Stimulated activated effector memory CD8-positive, alpha-beta T cell treated with anti-CD3 and anti-CD28 coated beads, Interleukin-12 subunit alpha, Interleukin-12 subunit beta, amount 100 ng/mL, for 72 hours (primary cell): Measurements from ENCODE around the gene CLEC4M.
"Not testable (repeated sequence)": the region's sequence is repeated elsewhere in the genome, so short reads cannot be mapped to it uniquely, and the experiment has no call there.

ENCODE experiments used
- ATAC-seq: fragments of 150-1000 bp; cut with Tn5 transposase; 2 replicates; pipeline ENCODE4 v1.10.0; 2021
- DNase-seq, 2 donors: peaks; one replicate each; pipeline ENCODE4 v3.0.0; 2021 to 2022; ENCODE audit warnings: low spot score in 2 of 2
- H3K27ac Mint-ChIP-seq: one replicate; pipeline ENCODE4 v1.8.0; 2022; ENCODE audit warnings: mild to moderate bottlenecking, mixed read lengths
- H3K36me3 Mint-ChIP-seq: one replicate; pipeline ENCODE4 v1.8.0; 2022; ENCODE audit warnings: mild to moderate bottlenecking, mixed read lengths
- H3K4me1 Mint-ChIP-seq: one replicate; pipeline ENCODE4 v1.8.0; 2022; ENCODE audit warnings: mixed read lengths
- H3K4me3 Mint-ChIP-seq: one replicate; pipeline ENCODE4 v1.8.0; 2022; ENCODE audit warnings: mild to moderate bottlenecking, mixed read lengths
- H3K9me3 Mint-ChIP-seq: one replicate; pipeline ENCODE4 v1.8.0; 2022; ENCODE audit warnings: mixed read lengths

The CLEC4M gene

DNA sequence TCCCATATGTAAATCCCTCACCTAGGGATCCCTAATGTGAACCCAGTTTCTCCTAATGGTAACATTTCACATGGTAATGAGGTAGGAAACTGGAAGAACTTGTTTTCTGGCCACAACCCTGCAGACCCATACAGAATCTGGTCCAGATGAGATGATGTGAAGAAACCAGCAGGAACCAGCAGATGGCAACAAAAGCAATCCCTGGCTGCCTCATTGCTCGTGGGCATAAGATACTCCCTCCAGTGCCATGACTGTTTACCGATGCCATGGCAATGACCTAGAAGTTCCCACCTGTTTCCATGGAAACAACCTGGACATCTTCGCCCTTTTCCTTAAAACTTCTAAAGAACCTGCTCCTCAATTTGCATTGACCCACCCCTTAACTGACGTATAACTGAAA lies 14.3 kb upstream of the CLEC4M start:
- no peak for ATAC-seq
- Mint-ChIP-seq H3K4me3 (no peak overlapping the region), H3K27ac (no peak overlapping the region), H3K36me3 (peaks cover 6% of the 10 kb centered on the region), H3K9me3 (peaks cover 12% of the 10 kb centered on the region), H3K4me1 (peaks cover 25% of the 10 kb centered on the region)
- DNase-seq, result no peak

DNA sequence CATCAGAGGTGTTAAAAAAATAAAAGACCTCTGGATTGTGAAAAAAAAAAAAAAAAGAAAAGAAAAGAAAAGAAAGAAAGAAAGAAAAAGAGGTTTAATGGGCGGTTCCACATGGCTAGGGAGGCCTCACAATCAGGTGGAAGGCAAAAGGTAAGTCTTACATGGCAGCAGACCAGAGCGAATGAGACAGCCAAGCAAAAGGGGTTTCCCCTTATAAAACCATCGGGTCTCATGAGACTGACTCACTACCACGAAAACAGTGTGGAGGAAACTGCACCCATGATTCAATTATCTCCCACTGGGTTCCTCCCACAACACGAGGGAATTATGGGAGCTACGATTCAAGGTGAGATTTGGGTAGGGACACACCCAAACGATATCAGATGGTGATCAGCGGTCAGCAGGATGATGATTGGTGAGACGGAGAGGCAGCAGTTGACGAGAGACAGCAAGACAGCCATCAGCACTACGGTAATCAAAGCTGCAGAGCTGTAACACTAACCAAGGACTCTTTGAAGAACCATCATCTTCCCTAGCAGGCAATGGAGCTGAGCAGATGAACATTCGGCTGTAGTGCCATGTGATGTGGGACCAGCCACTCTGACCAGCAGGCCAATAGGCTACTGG lies 11.8 kb upstream of the CLEC4M start:
- Mint-ChIP-seq H3K4me3 (no peak overlapping the region), H3K9me3 (peaks cover 28% of the 10 kb centered on the region), H3K4me1 (peaks cover 35% of the 10 kb centered on the region), H3K36me3 (peaks cover 12% of the 10 kb centered on the region), H3K27ac (peak overlapping the region; percentile 64)
- ATAC-seq (peak; percentile 96), DNase-seq (peak; percentile 17 to 59)

DNA sequence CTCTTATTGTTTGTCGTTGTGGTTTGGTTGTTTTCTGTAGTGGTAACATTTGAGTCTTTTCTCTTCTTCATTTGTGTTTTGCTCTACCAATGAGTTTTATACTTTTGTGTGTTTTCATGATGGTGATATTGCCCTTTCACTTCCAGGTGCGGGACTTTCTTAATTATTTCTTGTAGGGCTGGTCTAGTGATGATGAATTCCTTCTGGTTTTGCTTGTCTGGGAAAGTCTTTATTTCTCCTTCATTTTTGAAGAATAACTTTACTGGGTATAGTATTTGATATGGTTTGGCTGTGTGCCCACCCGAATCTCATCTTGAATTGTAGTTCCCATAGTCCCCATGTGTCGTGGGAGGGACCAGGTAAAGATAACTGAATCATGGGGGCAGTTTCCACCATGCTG lies 6.8 kb upstream of the CLEC4M start:
- peaks cover 12% of the 10 kb centered on the region for H3K36me3 Mint-ChIP-seq

DNA sequence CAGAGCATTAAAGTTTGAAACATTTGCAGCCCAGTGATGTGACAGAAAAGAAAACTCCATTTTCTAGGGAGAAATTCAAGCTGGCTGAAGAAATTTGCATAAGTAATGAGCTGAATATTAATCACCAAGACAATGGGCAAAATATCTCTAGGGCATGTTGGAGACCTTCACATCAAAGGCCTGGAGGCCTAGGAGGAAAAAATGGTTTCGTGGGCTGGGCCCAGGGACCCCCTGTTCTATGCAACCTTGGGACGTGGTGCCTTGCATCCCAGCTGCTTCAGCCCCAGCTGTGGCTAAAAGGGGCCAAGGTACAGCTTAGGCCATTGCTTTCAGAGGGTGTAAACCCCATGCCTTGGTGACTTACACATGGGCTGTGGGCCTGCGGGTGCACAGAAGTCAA lies 5.7 kb upstream of the CLEC4M start:
- H3K9me3 Mint-ChIP-seq, result peaks cover 35% of the 10 kb centered on the region
- H3K4me1 Mint-ChIP-seq, result peaks cover 19% of the 10 kb centered on the region
- no peak overlapping the region for H3K27ac Mint-ChIP-seq
- DNase-seq, result no peak
- peaks cover 8% of the 10 kb centered on the region for H3K36me3 Mint-ChIP-seq
- H3K4me3 Mint-ChIP-seq, result no peak overlapping the region
- ATAC-seq, result no peak

More for the DNA sequence above, 6.8 kb upstream of the CLEC4M start:
- Mint-ChIP-seq H3K4me1 (peaks cover 22% of the 10 kb centered on the region), H3K9me3 (peaks cover 36% of the 10 kb centered on the region), H3K4me3 (no peak overlapping the region), H3K27ac (no peak overlapping the region)
- no peak for DNase-seq
- ATAC-seq, result no peak

DNA sequence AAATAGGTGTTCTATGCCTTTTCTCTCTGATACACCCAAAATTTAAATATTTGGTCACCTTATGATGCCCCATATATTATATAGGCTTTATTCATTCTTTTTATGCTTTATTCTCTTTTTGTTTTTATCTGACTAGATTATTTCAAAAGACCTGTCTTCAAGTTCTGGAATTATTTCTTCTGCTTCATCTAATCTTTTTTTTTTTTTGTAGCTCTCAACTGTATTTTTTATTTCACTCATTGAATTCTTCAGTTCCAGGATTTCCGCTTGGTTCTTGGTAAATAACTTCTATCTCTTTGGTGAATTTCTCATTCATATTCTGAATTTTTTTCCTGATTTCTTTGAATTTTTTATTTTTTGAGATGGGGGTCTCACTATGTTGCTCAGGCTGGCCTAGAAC lies 3.9 kb upstream of the CLEC4M start:
- ATAC-seq (no peak), DNase-seq (no peak)
- peaks cover 8% of the 10 kb centered on the region for H3K4me1 Mint-ChIP-seq
- no peak overlapping the region for H3K4me3 Mint-ChIP-seq
- peaks cover 35% of the 10 kb centered on the region for H3K9me3 Mint-ChIP-seq
- no peak overlapping the region for H3K27ac Mint-ChIP-seq
- peaks cover 5% of the 10 kb centered on the region for H3K36me3 Mint-ChIP-seq

DNA sequence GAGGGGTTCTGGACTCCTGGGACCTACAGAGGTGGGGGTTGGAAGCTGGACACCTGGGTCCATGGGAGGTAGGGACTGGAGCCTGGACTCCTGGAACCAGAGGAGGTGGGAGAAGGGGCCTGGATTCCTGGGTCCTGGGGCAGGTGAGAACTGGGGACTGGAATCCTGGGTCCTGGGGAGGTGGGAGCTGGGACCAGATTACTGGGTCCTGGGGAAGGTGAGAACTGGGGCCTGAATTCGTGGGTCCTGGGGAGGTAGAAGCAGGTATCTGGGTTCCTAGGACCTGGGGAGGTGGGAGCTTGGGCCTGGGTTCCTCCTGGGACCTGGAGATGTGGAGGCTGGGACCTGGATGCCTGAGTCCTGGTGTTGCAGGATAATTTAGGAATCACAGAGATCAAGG lies 653 bp downstream of the CLEC4M start:
- Mint-ChIP-seq H3K27ac (no peak overlapping the region), H3K36me3 (no peaks in the 10 kb centered on the region), H3K4me3 (no peak overlapping the region), H3K9me3 (peaks cover 8% of the 10 kb centered on the region), H3K4me1 (no peaks in the 10 kb centered on the region)
- DNase-seq (no peak), ATAC-seq (no peak)

DNA sequence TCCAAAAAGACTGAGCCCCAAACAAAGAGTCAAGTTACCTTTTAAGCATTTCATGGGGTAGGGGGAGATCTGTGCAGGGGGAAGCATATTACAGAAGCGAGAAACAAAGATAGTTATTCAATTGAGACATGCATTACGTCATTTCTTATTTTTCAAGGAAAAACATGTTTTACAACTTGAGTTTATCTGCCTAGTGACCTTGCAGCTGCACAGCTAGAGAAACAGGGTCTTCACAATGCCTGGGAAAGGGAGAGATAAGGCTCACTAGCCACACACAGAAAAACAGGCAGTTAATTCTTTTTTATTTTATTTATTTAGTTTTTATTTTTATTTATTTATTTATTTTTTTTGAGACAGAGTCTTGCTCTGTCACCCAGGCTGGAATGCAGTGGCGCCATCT lies 1.1 kb downstream of the CLEC4M start:
- not testable (repeated sequence) for H3K4me1 Mint-ChIP-seq

DNA sequence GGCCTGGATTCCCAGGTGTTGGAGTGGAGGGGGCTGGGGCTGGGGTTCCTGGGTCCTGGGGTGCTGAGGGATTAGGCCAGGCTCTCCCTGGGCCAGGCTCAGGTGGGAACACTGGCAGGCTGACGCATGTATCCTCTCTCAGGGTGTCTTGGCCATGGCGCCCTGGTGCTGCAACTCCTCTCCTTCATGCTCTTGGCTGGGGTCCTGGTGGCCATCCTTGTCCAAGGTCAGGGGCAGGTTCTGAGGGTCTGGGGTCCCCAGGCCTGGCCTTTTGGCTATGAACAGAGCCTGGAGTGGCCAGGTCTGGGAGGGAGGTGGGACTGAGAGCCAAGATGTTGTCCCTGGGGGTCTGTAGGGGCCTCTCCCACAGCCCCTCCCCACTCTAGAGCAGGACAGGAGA lies 2.0 kb downstream of the CLEC4M start:
- not testable (repeated sequence) for ATAC-seq, DNase-seq, H3K4me1 Mint-ChIP-seq, H3K36me3 Mint-ChIP-seq, H3K4me3 Mint-ChIP-seq, H3K9me3 Mint-ChIP-seq, H3K27ac Mint-ChIP-seq

More for the DNA sequence above, 1.1 kb downstream of the CLEC4M start:
- H3K4me3 Mint-ChIP-seq, H3K9me3 Mint-ChIP-seq, ATAC-seq, H3K27ac Mint-ChIP-seq, H3K36me3 Mint-ChIP-seq, DNase-seq: not testable (repeated sequence)

DNA sequence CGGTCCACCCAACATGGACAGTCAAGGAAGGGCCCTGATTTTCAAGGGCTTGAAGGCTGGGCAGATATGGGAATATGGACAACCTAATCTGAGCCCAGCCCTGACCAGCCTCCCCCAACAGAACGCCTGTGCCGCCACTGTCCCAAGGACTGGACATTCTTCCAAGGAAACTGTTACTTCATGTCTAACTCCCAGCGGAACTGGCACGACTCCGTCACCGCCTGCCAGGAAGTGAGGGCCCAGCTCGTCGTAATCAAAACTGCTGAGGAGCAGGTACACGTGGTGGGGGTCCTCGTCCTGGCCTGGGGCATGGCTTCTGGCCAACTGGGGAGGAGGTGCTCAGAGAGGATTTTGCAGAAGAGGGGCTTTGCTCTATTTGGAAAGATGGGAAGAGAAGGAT lies 3.5 kb downstream of the CLEC4M start:
- H3K9me3 Mint-ChIP-seq, result no peaks in the 10 kb centered on the region
- peaks cover 5% of the 10 kb centered on the region for H3K4me1 Mint-ChIP-seq
- no peaks in the 10 kb centered on the region for H3K36me3 Mint-ChIP-seq
- no peak overlapping the region for H3K27ac Mint-ChIP-seq
- DNase-seq (no peak), ATAC-seq (no peak)
- H3K4me3 Mint-ChIP-seq, result no peak overlapping the region

DNA sequence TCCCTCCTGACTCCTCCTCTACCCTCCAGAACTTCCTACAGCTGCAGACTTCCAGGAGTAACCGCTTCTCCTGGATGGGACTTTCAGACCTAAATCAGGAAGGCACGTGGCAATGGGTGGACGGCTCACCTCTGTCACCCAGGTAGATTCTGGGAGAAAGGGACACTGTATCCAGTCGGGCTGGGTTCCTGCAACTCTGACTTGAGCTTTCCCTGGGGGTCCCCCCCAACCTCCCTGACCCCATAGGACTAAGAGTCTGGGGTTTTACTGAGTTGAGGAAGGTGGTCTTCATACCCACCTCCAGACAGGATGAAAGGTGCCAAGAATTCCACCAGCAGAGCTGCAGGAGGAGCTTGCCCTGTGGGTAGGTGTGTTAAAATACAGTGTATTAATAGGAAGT lies 4.4 kb downstream of the CLEC4M start:
- no peak for DNase-seq
- Mint-ChIP-seq H3K4me3 (no peak overlapping the region), H3K27ac (no peak overlapping the region), H3K4me1 (peaks cover 12% of the 10 kb centered on the region), H3K36me3 (peaks cover under 1% of the 10 kb centered on the region), H3K9me3 (no peaks in the 10 kb centered on the region)
- ATAC-seq, result no peak

DNA sequence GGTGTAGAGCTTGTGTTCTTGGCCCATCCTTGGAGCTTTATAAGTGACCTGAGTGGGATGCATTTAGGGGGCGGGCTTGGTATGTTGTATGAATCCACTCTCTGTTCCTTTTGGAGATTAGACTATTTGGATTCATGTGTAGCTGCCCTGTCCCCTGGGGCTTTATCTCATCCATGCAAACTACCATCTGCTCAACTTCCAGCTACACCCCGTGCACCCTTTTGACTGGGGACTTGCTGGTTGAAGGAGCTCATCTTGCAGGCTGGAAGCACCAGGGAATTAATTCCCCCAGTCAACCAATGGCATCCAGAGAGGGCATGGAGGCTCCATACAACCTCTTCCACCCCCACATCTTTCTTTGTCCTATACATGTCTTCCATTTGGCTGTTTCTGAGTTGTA lies 6.1 kb downstream of the CLEC4M start:
- peaks cover 18% of the 10 kb centered on the region for H3K4me1 Mint-ChIP-seq
- H3K36me3 Mint-ChIP-seq, result peaks cover 6% of the 10 kb centered on the region
- DNase-seq, result no peak
- no peak overlapping the region for H3K27ac Mint-ChIP-seq
- H3K9me3 Mint-ChIP-seq, result no peaks in the 10 kb centered on the region
- no peak for ATAC-seq
- H3K4me3 Mint-ChIP-seq, result no peak overlapping the region

DNA sequence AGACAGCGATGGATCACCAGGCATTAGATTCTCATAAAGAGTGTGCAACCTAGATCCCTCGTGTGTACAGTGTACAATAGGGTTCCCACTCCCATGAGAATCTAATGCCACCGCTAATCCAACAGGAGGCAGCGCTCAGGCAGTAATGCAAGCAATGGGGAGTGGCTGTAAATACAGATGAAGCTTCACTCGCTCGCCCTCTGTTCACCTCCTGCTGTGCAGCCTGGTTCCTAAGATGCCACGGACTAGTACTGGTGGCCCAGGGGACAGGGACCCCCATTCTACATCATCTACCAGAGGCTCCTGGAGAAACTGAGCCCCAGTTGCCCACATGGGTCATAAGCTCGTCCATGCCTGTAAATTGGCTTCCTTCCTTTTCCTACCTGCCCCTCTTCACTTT lies 8.0 kb downstream of the CLEC4M start:
- Mint-ChIP-seq H3K4me1 (peaks cover 18% of the 10 kb centered on the region), H3K27ac (no peak overlapping the region), H3K4me3 (no peak overlapping the region), H3K36me3 (peaks cover 6% of the 10 kb centered on the region), H3K9me3 (no peaks in the 10 kb centered on the region)
- DNase-seq, result no peak
- ATAC-seq, result no peak

DNA sequence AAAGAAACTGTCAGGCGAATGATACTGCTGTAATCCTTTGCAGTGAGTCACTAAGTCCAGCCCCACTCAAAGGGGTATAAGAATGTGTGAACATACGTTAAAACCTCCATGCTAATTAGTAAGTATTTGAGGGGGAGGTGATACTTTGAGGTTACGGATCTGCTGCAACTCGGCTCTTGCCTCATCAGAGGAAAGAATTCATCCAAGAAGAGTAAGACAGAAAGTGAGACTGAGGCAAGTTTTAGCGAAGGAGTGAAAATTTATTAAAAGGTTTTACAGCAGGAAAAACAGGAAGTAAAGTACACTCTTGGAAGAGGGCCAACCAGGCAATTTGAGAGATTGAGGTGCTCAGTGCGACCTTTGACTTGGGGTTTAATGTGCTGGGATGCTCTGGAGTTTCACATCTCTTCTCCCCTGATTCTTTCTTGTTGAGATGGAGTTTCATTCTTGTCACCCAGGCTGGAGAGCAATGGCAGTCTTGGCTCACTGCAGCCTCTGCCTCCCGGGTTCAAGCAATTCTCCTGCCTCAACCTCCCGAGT lies 9.8 kb downstream of the CLEC4M start:
- peak; percentile 100 for ATAC-seq
- Mint-ChIP-seq H3K36me3 (peaks cover 6% of the 10 kb centered on the region), H3K4me1 (peaks cover 18% of the 10 kb centered on the region), H3K4me3 (peak overlapping the region; percentile 25), H3K9me3 (no peaks in the 10 kb centered on the region), H3K27ac (no peak overlapping the region)
- DNase-seq, result peak; percentile 40 to 67

DNA sequence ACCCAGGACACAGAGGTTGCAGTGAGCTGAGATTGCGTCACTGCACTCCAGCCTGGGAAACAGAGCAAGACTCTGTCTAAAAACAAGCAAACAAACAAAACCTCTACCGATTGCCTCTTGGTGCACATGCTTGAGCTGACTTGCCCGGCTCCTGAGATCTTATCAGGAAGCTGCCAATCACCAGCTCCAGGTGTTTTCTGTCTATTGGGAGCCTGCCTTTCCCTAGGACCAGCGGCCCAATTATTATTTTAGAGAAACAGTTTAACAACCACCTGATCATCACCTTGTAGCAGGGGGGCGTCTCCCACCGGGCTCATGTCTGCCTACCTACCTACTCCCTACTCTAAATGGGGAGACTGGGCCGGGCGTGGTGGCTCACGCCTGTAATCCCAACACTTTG lies 10.8 kb downstream of the CLEC4M start:
- Mint-ChIP-seq H3K4me3 (no peak overlapping the region), H3K4me1 (peaks cover 18% of the 10 kb centered on the region), H3K36me3 (peaks cover 6% of the 10 kb centered on the region), H3K27ac (no peak overlapping the region), H3K9me3 (no peaks in the 10 kb centered on the region)
- ATAC-seq (no peak), DNase-seq (no peak)

DNA sequence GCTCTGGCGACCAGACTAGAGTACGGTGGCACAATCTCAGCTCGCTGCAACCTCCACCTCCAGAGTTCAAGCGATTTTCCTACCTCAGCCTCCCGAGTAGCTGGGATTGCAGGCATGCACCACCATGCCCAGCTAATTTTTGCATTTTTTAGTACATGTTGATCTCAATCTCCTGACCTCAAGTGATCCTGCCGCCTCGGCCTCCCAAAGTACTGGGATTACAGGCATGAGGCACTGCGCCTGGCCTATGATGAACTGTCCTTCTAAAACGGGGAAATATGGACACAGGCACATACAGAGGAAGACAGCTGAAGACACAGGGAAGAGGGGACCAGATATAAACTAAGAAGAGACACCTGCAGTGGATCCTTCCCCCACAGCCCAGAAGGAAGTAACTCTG lies 12.7 kb downstream of the CLEC4M start:
- H3K9me3 Mint-ChIP-seq, result no peaks in the 10 kb centered on the region
- H3K4me3 Mint-ChIP-seq, result no peak overlapping the region
- no peak overlapping the region for H3K27ac Mint-ChIP-seq
- ATAC-seq (no peak), DNase-seq (no peak)
- peaks cover 6% of the 10 kb centered on the region for H3K36me3 Mint-ChIP-seq
- H3K4me1 Mint-ChIP-seq, result peaks cover 18% of the 10 kb centered on the region

DNA sequence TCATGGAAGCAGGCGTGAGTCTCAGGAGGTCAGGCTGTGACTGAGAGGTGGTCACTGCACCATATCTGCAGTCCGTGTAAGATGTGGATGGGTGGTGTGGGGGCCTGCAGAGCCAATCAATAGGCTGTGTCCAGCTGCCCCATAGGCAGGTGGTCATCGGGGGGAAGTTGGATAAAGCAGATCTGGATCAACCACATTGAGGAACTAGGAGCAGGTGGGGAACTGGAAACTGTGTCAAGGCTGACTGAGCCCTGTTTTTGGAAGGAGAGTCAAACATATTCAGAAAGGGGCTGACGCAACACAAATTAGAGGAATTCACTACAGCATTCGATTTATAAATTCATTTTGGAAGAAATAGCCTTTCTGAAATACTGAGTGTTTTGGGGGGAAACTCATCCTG lies 15.0 kb downstream of the CLEC4M start:
- no peak for DNase-seq
- Mint-ChIP-seq H3K9me3 (no peaks in the 10 kb centered on the region), H3K36me3 (no peaks in the 10 kb centered on the region), H3K27ac (no peak overlapping the region), H3K4me1 (peaks cover under 1% of the 10 kb centered on the region), H3K4me3 (no peak overlapping the region)
- ATAC-seq, result no peak
